ENCODE measurements around the gene KCNK7. TPM values are rescaled to one million over a fixed set of nuclear protein-coding genes. Genes with fewer than 3 reads are reported as not detected.
A peak's percentile ranks its signal among the peaks of the same experiment; 100 is the strongest.

KCNK7 gene
- polyA plus RNA-seq, 3 donors, result 4.3 TPM; not detected in 2

- Histone ChIP-seq H3K9ac (ENCODE audit: insufficient read depth, low read length, poor library complexity, severe bottlenecking) (no peak overlapping the region), H3K27ac (ENCODE audit: low read depth in 1 of 2, low read length in 2 of 2) (no peak overlapping the region)
- H3K9me3 Mint-ChIP-seq, result no peaks in the 10 kb centered on the region
Observed at GRCh38 chr11:65625628-65626342, 30.2 kb upstream of the KCNK7 start.

More at GRCh38 chr11:65625628-65626342, 30.2 kb upstream of the KCNK7 start:
- Histone ChIP-seq H3K4me2 (replicated peaks; ENCODE audit: extremely low read depth, low read length, poor library complexity, severe bottlenecking) (no peak overlapping the region), H3K4me3 (replicated peaks in 1 of 3; ENCODE audit: low read depth in 2 of 3, low read length in 3 of 3) (no peak overlapping the region), H3K27me3 (ENCODE audit: control insufficient read depth in 2 of 2, insufficient read depth in 2 of 2, low read length in 2 of 2) (no peaks in the 10 kb centered on the region), H3K79me2 (ENCODE audit: insufficient read depth, low read length) (peaks cover 13% of the 10 kb centered on the region), H2AFZ (ENCODE audit: insufficient read depth, low read depth, low read length, poor library complexity, severe bottlenecking) (no peak overlapping the region), H3K9me3 (replicated peaks in 1 of 2; ENCODE audit: control insufficient read depth in 1 of 2, insufficient read depth in 1 of 2, low read length in 2 of 2) (no peaks in the 10 kb centered on the region), H3K4me1 (ENCODE audit: control insufficient read depth in 1 of 2, insufficient read depth in 2 of 2, low read length in 2 of 2) (peaks cover 3 to 7% of the 10 kb centered on the region in 2 donors), H3K36me3 (replicated peaks in 1 of 2; ENCODE audit: control insufficient read depth in 1 of 2, insufficient read depth in 2 of 2, low read length in 2 of 2) (peaks cover 92 to 93% of the 10 kb centered on the region in 2 donors), H4K20me1 (ENCODE audit: insufficient read depth, low read length) (peaks cover 58% of the 10 kb centered on the region)
- peak; percentile 72 to 78 (median 77) for DNase-seq
- intact Hi-C loops (cut with micrococcal nuclease), result loop anchor here (2.0 to 10.0 kb wide), 5 partner anchors 37 to 369 kb away; partner anchors contain the start of gene RELA (in 1 of the 2)
- peaks cover 6% of the 10 kb centered on the region for H3K4me1 Mint-ChIP-seq
- peak overlapping the region in 4 of 7 donors; percentile 51 to 81 (median 62) for H3K27ac Mint-ChIP-seq
- H3K36me3 Mint-ChIP-seq, result peaks cover 70 to 96% of the 10 kb centered on the region in 2 donors
- no peak overlapping the region for H3K4me3 Mint-ChIP-seq
- H3K27me3 Mint-ChIP-seq (ENCODE audit: low read depth in 3 of 3), result no peaks in the 10 kb centered on the region
- 67% methylated on average over 29 of the region's 30 CpGs for WGBS (ENCODE audit: insufficient coverage)
- peak; percentile 90 for TF ChIP-seq CTCF (IDR thresholded peaks at IDR 0.05)
